K562 (cell line): Measurements from ENCODE around the gene SDK1. TPM values are rescaled to one million over a fixed set of nuclear protein-coding genes. Genes with fewer than 3 reads are reported as not detected.
A peak's percentile ranks its signal among the peaks of the same experiment; 100 is the strongest.

Experiments used
- ATAC-seq: fragments of 200-7000 bp; cut with Tn5 transposase; 3 replicates; pipeline ENCODE4 v1.9.1; 2020; ENCODE audit warnings: moderate library complexity
- BruUV-seq: library from RNA; stranded (reverse); fragments of 400-500 nt; replicated peaks from 2 replicates; lab custom pipeline; 2021; lab: Mats Ljungman, UMichigan
- CTCF ChIA-PET: fragments of 300-600 bp; formaldehyde crosslinking; extraction: SDS; loops from one replicate; lab custom pipeline; 2021; ENCODE audit warnings: low intra/inter-chr PET ratio; lab: Yijun Ruan, JAX
- POLR2A ChIA-PET: fragments of 300-600, 350-650 bp; sonication (Branson Sonifier 250); formaldehyde crosslinking; extraction: SDS; loops from one replicate; lab custom pipeline; 2021; ENCODE audit warnings: antibody characterized with exemption, inconsistent platforms; lab: Yijun Ruan, JAX
- DNase-seq, 4 experiments: peaks; one replicate each; pipeline versions ENCODE4 v3.0.0 to v3.0.0-alpha.2; 2011 to 2018; ENCODE audit warnings: low spot score in 3 of 4, mixed read lengths in 3 of 4; ENCODE audit errors: extremely low read depth in 1 of 4
- FAIRE-seq: peaks from 2 replicates; lab custom pipeline; 2011; peaks lifted over from hg19 to GRCh38; lab: Jason Lieb, UNC
- H2AFZ ChIP-seq: 2 replicates; pipeline ENCODE4 v1.6.0; 2011; ENCODE audit warnings: low read depth, low read length, control low read depth, inconsistent platforms
- H3K27ac ChIP-seq: fragments of 200-600 bp; 3 replicates; pipeline ENCODE4 v1.8.0; 2011; ENCODE audit warnings: low read depth, mild to moderate bottlenecking, control low read depth, inconsistent platforms, low read length, moderate library complexity, mixed read lengths; ENCODE audit errors: extremely low read depth
- H3K27me3 ChIP-seq, 2 experiments: fragments of 300-600 bp in 1 of 2; 2 replicates in 1 of 2; 3 replicates in 1 of 2; pipeline versions ENCODE4 v1.6.0 to v1.8.0; 2011; ENCODE audit warnings: inconsistent platforms in 2 of 2, low read length in 2 of 2, mild to moderate bottlenecking in 1 of 2, mixed read lengths in 1 of 2, moderate library complexity in 1 of 2; ENCODE audit not compliant: control insufficient read depth in 2 of 2, insufficient read depth in 2 of 2
- H3K36me3 ChIP-seq: fragments of 300-600 bp; 3 replicates; pipeline ENCODE4 v1.8.0; 2011; ENCODE audit warnings: mild to moderate bottlenecking, low read length, inconsistent platforms; ENCODE audit not compliant: control insufficient read depth, insufficient read depth
- H3K4me1 ChIP-seq, 2 experiments: fragments of 200-600 bp in 1 of 2; replicated peaks in 1 of 2; 2 replicates in 1 of 2; 3 replicates in 1 of 2; pipeline versions ENCODE4 v1.5.1 to v1.8.0; 2011; ENCODE audit warnings: inconsistent platforms in 2 of 2, low read length in 2 of 2, mild to moderate bottlenecking in 1 of 2, mixed read lengths in 1 of 2, moderate library complexity in 1 of 2; ENCODE audit not compliant: control insufficient read depth in 2 of 2, insufficient read depth in 2 of 2
- H3K4me2 ChIP-seq: 2 replicates; pipeline ENCODE4 v1.6.1; 2011; ENCODE audit warnings: low read length, control low read depth, inconsistent platforms, mixed read lengths; ENCODE audit not compliant: insufficient read depth
- H3K4me3 ChIP-seq: fragments of 200-600 bp; sonication (generic), shearing (Covaris generic); 2 replicates; pipeline ENCODE4 v1.5.1; 2016; ENCODE audit warnings: control low read depth, inconsistent platforms
- H3K79me2 ChIP-seq: fragments of 200-600 bp; 3 replicates; pipeline ENCODE4 v1.8.0; 2011; ENCODE audit warnings: low read length, inconsistent platforms; ENCODE audit not compliant: control insufficient read depth, insufficient read depth
- H3K9ac ChIP-seq, 2 experiments: 2 replicates each; pipeline versions ENCODE4 v1.6.0 to v1.6.1; 2011; ENCODE audit warnings: low read depth in 2 of 2, low read length in 2 of 2, control low read depth in 1 of 2, inconsistent platforms in 1 of 2, mild to moderate bottlenecking in 1 of 2, mixed read lengths in 1 of 2; ENCODE audit not compliant: insufficient read depth in 1 of 2
- H3K9me1 ChIP-seq: one replicate; pipeline ENCODE4 v1.6.0; 2011; ENCODE audit warnings: inconsistent platforms, mild to moderate bottlenecking, low read length, moderate library complexity; ENCODE audit not compliant: control insufficient read depth, insufficient read depth
- H3K9me3 ChIP-seq: replicated peaks from 2 replicates; pipeline ENCODE4 v1.5.1; 2011; ENCODE audit warnings: low read depth, low read length, inconsistent platforms; ENCODE audit not compliant: control insufficient read depth, insufficient read depth
- H4K20me1 ChIP-seq: replicated peaks from 2 replicates; pipeline ENCODE4 v1.6.1; 2011; ENCODE audit warnings: low read length, inconsistent platforms, mixed read lengths; ENCODE audit not compliant: control insufficient read depth, insufficient read depth
- C11orf30 ChIP-seq: fragments of 450-650 bp; IDR thresholded peaks from 2 replicates; pipeline ENCODE4 v1.6.1; 2016; ENCODE audit warnings: low read depth, mild to moderate bottlenecking
- CSDE1 ChIP-seq, 2 experiments: fragments of 450-650 bp; IDR thresholded peaks; 2 replicates each; pipeline ENCODE4 v1.6.1; 2016; ENCODE audit warnings: mild to moderate bottlenecking in 1 of 2
- DDX20 ChIP-seq: fragments of 450-650 bp; IDR thresholded peaks from 2 replicates; pipeline ENCODE4 v1.6.1; 2016; ENCODE audit warnings: missing genetic modification characterization, low read depth, mild to moderate bottlenecking, missing compliant biosample characterization, moderate library complexity
- GATA2 ChIP-seq: sonication (generic); formaldehyde crosslinking; IDR thresholded peaks from 2 replicates; pipeline ENCODE4 v1.4.0; 2020; ENCODE audit warnings: mild to moderate bottlenecking, missing genetic modification reagents
- MAFG ChIP-seq: fragments of 450-650 bp; conservative IDR thresholded peaks from 2 replicates; pipeline ENCODE4 v1.6.1; 2016; ENCODE audit warnings: missing genetic modification characterization, missing compliant biosample characterization
- MBD2 ChIP-seq: sonication (generic); IDR thresholded peaks from 2 replicates; pipeline ENCODE4 v1.6.1; 2016; ENCODE audit warnings: low read depth, borderline replicate concordance
- NR2C2 ChIP-seq, 2 experiments: fragments of 200-800 bp in 1 of 2; sonication (Bioruptor generic) in 1 of 2; sonication (generic) in 1 of 2; formaldehyde crosslinking in 1 of 2; IDR thresholded peaks; 2 replicates each; pipeline versions ENCODE4 v1.6.1 to v1.8.0; 2016 to 2022; ENCODE audit warnings: mild to moderate bottlenecking in 1 of 2, missing compliant biosample characterization in 1 of 2, missing genetic modification characterization in 1 of 2, missing genetic modification reagents in 1 of 2
- POLR2A ChIP-seq: fragments of 450-650 bp; conservative IDR thresholded peaks from 2 replicates; pipeline ENCODE4 v1.6.1; 2016
- ZNF316 ChIP-seq: fragments of 450-650 bp; IDR thresholded peaks from 2 replicates; pipeline ENCODE4 v1.6.1; 2016
- ZNF77 ChIP-seq: fragments of 250-450 bp; sonication (Bioruptor Pico); IDR thresholded peaks from 2 replicates; pipeline ENCODE4 v1.5.0; 2020
- WGBS: fragments of 100-300 bp; shearing (Covaris generic); methylation state at CpG from one replicate; pipeline ENCODE4 v1.1.6; 2016; ENCODE audit warnings: low coverage, mixed read lengths; ENCODE audit not compliant: insufficient coverage; ENCODE audit errors: missing lambda C conversion rate; 5-methylcytosine and 5-hydroxymethylcytosine counted together
- in situ Hi-C: fragments of 300-500 bp; cut with MboI; formaldehyde crosslinking; loops from 4 replicates; pipeline ENCODE4 v1.15.0; 2018; ENCODE audit warnings: inconsistent platforms, mixed read lengths
- intact Hi-C: fragments of 100-400 bp; cut with micrococcal nuclease; formaldehyde crosslinking; loops from 2 replicates; pipeline ENCODE4 v1.14.2; 2022
- polyA plus RNA-seq, 8 experiments: library from polyadenylated mRNA; depleted of rRNA in 4 of 8; stranded (reverse) in 5 of 8; unstranded in 3 of 8; fragments of >200 nt; fragmentation: Nextera tagmentation in 2 of 8; fragmentation: Illumina TruSeq in 1 of 8; extraction: Ambion mirVana in 2 of 8; extraction: Trizol in 1 of 8; gene quantifications; 2 replicates each; pipeline versions ENCODE4 v1.2.1 to v1.2.3, GENCODE V29; 2011 to 2014; ENCODE audit warnings: inconsistent platforms in 1 of 8, missing spikeins in 1 of 8
- total RNA-seq, 7 experiments: library from RNA; depleted of rRNA in 6 of 7; stranded (reverse); fragments of >200 nt in 6 of 7; fragmentation: Illumina TruSeq in 2 of 7; extraction: Trizol in 2 of 7; gene quantifications; 2 replicates each; pipeline versions ENCODE4 v1.2.1 to v1.2.3, GENCODE V29; 2011 to 2021; ENCODE audit warnings: low replicate concordance in 1 of 7

Gene SDK1
- total and polyA plus RNA-seq, 9 of the 15 experiments (the other 6 are each of a cell fraction or from before 2014, with no cell fraction given): 0.16 TPM; not detected in 8

DNA sequence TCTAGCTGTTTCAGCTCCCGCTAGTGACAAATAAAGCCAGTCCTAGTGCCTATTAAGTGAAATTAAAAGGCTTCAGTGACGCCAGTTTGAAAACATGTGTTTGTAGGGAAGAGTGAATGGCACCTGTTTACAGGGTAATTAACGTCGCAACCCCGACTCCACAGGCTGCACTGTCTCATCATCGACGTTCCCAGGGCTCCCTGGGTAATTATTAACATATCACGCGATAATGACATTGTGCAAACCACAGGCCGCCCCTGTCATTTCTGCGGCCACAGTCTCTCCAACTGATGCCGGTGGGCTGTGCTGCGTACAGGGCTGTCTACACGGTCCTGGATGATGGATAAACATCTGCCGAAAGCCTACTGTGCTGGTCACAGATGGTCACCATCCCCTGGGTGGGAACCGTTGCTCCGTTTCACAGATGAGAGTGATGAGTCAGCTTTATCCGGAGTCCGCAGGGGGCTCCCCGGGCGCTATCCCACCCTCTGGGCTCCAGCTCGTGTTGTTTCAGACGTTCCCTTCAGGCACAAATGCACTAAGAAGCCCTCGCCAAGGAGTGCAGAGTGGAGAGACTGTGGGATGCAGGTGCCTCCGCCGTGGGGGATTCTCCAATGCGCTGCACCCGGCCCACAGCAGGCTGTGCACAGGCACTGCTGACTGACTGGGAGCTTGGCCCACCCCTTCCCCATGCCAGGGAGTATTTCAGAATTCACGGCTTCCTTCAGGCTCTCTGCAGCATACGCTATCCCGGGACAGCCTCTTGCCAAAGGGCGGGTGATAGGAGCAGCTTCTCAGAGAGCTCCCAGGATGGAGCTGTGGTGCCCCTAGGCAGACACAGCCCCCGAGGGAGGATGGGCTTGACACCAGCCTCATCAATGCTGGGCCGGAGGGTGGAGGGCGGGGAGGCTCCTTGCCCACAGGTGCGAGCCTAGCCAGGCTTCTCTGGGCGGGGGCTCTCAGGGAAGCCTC is 889.2 kb downstream of the SDK1 start:
- no TSS peak for BruUV-seq
- DNase-seq (no peak), ATAC-seq (no peak), FAIRE-seq (no peak)
- intact Hi-C loops: no loop called here
- peaks cover 3% of the 10 kb centered on the region; the same call in 1 of the 2 replicates for H4K20me1 ChIP-seq
- no peak overlapping the region for H3K4me3 ChIP-seq
- H3K36me3 ChIP-seq: no peaks in the 10 kb centered on the region
- no peak overlapping the region for H3K27ac ChIP-seq
- H3K9ac ChIP-seq: no peak overlapping the region
- H3K27me3 ChIP-seq: peaks cover 6 to 37% of the 10 kb centered on the region in 2 experiments; a peak in 3 of 5 replicates
- WGBS: 1% methylated on average over 36 of the region's 37 CpGs
- H3K9me1 ChIP-seq: no peaks in the 10 kb centered on the region
- H2AFZ ChIP-seq: no peak overlapping the region
- H3K9me3 ChIP-seq: no peaks in the 10 kb centered on the region
- no peaks in the 10 kb centered on the region for H3K4me1 ChIP-seq
- in situ Hi-C loops: no loop called here
- ChIA-PET POLR2A (interaction anchor here (0.6 kb wide), 1 partner anchor 18 kb away, joined by 3 read pairs; no protein-coding TSS in a partner anchor), CTCF (no interaction called here)
- no peaks in the 10 kb centered on the region for H3K79me2 ChIP-seq
- TF ChIP-seq ZNF316 (peak; percentile 33; the same call in 1 of the 2 replicates), POLR2A (no peak), DDX20 (tag) (no peak), NR2C2 (CRISPR knock-in tag; IDR thresholded peaks at IDR 0.05) (no peak), NR2C2 (tag; IDR thresholded peaks at IDR 0.05) (no peak), MBD2 (no peak), GATA2 (no peak), C11orf30 (peak; percentile 37; the same call in 1 of the 2 replicates), ZNF77 (CRISPR knock-in tag) (no peak), CSDE1 (IDR thresholded peaks at IDR 0.05) (no peak), MAFG (tag) (peak; percentile 39)
- H3K4me2 ChIP-seq: no peak overlapping the region
